HepG2 (cell line): ENCODE results near the gene HID1. TPM values are rescaled to one million over a fixed set of nuclear protein-coding genes. Genes with fewer than 3 reads are reported as not detected.
A peak's percentile ranks its signal among the peaks of the same experiment; 100 is the strongest.

Source experiments
- ATAC-seq: fragments of 200-7000 bp; cut with Tn5 transposase; 3 replicates; pipeline ENCODE4 v1.9.1; 2020; ENCODE audit warnings: mild to moderate bottlenecking, moderate library complexity
- BruUV-seq: library from RNA; stranded (reverse); fragments of 400-500 nt; replicated peaks from 2 replicates; lab custom pipeline; 2021; lab: Mats Ljungman, UMichigan
- CTCF ChIA-PET: fragments of 300-600 bp; formaldehyde crosslinking; extraction: SDS; loops from one replicate; lab custom pipeline; 2021; ENCODE audit warnings: low total read pairs, inconsistent platforms, low intra/inter-chr PET ratio; lab: Yijun Ruan, JAX
- POLR2A ChIA-PET: fragments of 350-600 bp; sonication (Branson Sonifier 250); formaldehyde crosslinking; loops from one replicate; lab custom pipeline; 2020; ENCODE audit warnings: antibody characterized with exemption, inconsistent platforms; lab: Yijun Ruan, JAX
- DNase-seq: peaks from one replicate; pipeline ENCODE4 v3.0.0-alpha.2; 2015; ENCODE audit warnings: low spot score
- FAIRE-seq: peaks from 3 replicates; lab custom pipeline; 2011; peaks lifted over from hg19 to GRCh38; lab: Jason Lieb, UNC
- H2AFZ ChIP-seq: one replicate; pipeline ENCODE4 v1.6.1; 2011; ENCODE audit warnings: low read length, inconsistent platforms
- H3K27ac ChIP-seq: fragments of 300-600 bp; 3 replicates; pipeline ENCODE4 v1.8.0; 2011; ENCODE audit warnings: mixed run types, mild to moderate bottlenecking, mixed read lengths, low read length, inconsistent platforms; ENCODE audit not compliant: insufficient read depth; ENCODE audit errors: extremely low read length
- H3K27me3 ChIP-seq, 2 experiments: fragments of 200-600 bp in 1 of 2; 2 replicates in 1 of 2; 3 replicates in 1 of 2; pipeline versions ENCODE4 v1.6.0 to v1.8.0; 2011; ENCODE audit warnings: low read length in 2 of 2, mild to moderate bottlenecking in 2 of 2, moderate library complexity in 2 of 2, inconsistent platforms in 1 of 2; ENCODE audit not compliant: insufficient read depth in 2 of 2, control insufficient read depth in 1 of 2
- H3K36me3 ChIP-seq, 2 experiments: fragments of 200-600 bp in 1 of 2; replicated peaks in 1 of 2; 2 replicates in 1 of 2; 3 replicates in 1 of 2; pipeline versions ENCODE4 v1.5.1 to v1.8.0; 2011; ENCODE audit warnings: low read length in 2 of 2, inconsistent platforms in 1 of 2; ENCODE audit not compliant: insufficient read depth in 2 of 2, control insufficient read depth in 1 of 2
- H3K4me1 ChIP-seq: 2 replicates; pipeline ENCODE4 v1.5.1; 2012; ENCODE audit warnings: low read length, inconsistent platforms; ENCODE audit not compliant: insufficient read depth
- H3K4me2 ChIP-seq: 2 replicates; pipeline ENCODE4 v1.6.0; 2011; ENCODE audit warnings: low read depth, low read length, inconsistent platforms
- H3K4me3 ChIP-seq, 3 experiments: fragments of 200-600 bp in 1 of 3; sonication (generic), shearing (Covaris generic) in 1 of 3; replicated peaks in 1 of 3; 2 replicates each; pipeline ENCODE4 v1.5.1; 2011 to 2016; ENCODE audit warnings: low read length in 3 of 3, inconsistent platforms in 2 of 3, low read depth in 2 of 3, mild to moderate bottlenecking in 2 of 3, control low read depth in 1 of 3, mixed read lengths in 1 of 3; ENCODE audit not compliant: insufficient read depth in 1 of 3
- H3K79me2 ChIP-seq: one replicate; pipeline ENCODE4 v1.6.1; 2011; ENCODE audit warnings: low read length, inconsistent platforms; ENCODE audit not compliant: insufficient read depth
- H3K9ac ChIP-seq: 2 replicates; pipeline ENCODE4 v1.6.0; 2011; ENCODE audit warnings: mild to moderate bottlenecking, low read depth, low read length, inconsistent platforms; ENCODE audit not compliant: insufficient read depth
- H3K9me3 ChIP-seq: 2 replicates; pipeline ENCODE4 v1.5.1; 2012; ENCODE audit warnings: mild to moderate bottlenecking, low read length
- H4K20me1 ChIP-seq: 2 replicates; pipeline ENCODE4 v1.6.0; 2011; ENCODE audit warnings: inconsistent platforms, mild to moderate bottlenecking, low read length, moderate library complexity; ENCODE audit not compliant: insufficient read depth
- CEBPB ChIP-seq: IDR thresholded peaks from 2 replicates; pipeline ENCODE4 v1.6.1; 2011; ENCODE audit warnings: low read depth, low read length, improper control_type of control experiment, borderline replicate concordance
- HIVEP1 ChIP-seq: sonication (generic); formaldehyde crosslinking; IDR thresholded peaks from 2 replicates; pipeline ENCODE4 v1.4.0; 2020; ENCODE audit warnings: mild to moderate bottlenecking, missing genetic modification reagents
- HOXD1 ChIP-seq: sonication (generic); formaldehyde crosslinking; IDR thresholded peaks from 2 replicates; pipeline ENCODE4 v1.5.0; 2020; ENCODE audit warnings: missing genetic modification reagents
- PHF8 ChIP-seq: sonication (generic); formaldehyde crosslinking; IDR thresholded peaks from 2 replicates; pipeline ENCODE4 v1.5.0; 2020; ENCODE audit warnings: missing genetic modification reagents
- TARDBP ChIP-seq: sonication (generic); formaldehyde crosslinking; IDR thresholded peaks from 2 replicates; pipeline ENCODE4 v1.8.0; 2022; ENCODE audit warnings: mild to moderate bottlenecking, missing genetic modification reagents
- TEF ChIP-seq: sonication (generic); formaldehyde crosslinking; IDR thresholded peaks from 2 replicates; pipeline ENCODE4 v1.5.0; 2020; ENCODE audit warnings: missing genetic modification reagents
- ZBTB46 ChIP-seq: sonication (generic); formaldehyde crosslinking; IDR thresholded peaks from 2 replicates; pipeline ENCODE4 v1.4.0; 2020; ENCODE audit warnings: mild to moderate bottlenecking, missing genetic modification reagents, borderline replicate concordance
- ZNF567 ChIP-seq: sonication (generic); formaldehyde crosslinking; IDR thresholded peaks from 2 replicates; pipeline ENCODE4 v1.8.1; 2023; ENCODE audit warnings: mild to moderate bottlenecking, missing genetic modification reagents, borderline replicate concordance
- ZNF589 ChIP-seq: sonication (generic); formaldehyde crosslinking; conservative IDR thresholded peaks from 2 replicates; pipeline ENCODE4 v1.8.0; 2022; ENCODE audit warnings: mild to moderate bottlenecking, moderate library complexity, missing genetic modification reagents
- ZNF782 ChIP-seq: sonication (generic); formaldehyde crosslinking; IDR thresholded peaks from 2 replicates; pipeline ENCODE4 v1.4.0; 2020; ENCODE audit warnings: missing genetic modification reagents, mild to moderate bottlenecking, borderline replicate concordance
- WGBS: methylation state at CpG from one replicate; pipeline ENCODE4 v1.1.6; 2017; ENCODE audit warnings: low lambda C conversion rate; 5-methylcytosine and 5-hydroxymethylcytosine counted together
- in situ Hi-C: cut with HindIII; loops from 2 replicates; pipeline ENCODE4 v1.10.0; 2017; ENCODE audit warnings: low pct_unique_long_range_greater_than_20kb; ENCODE audit not compliant: extremely low pct_ligation_motif_present
- intact Hi-C: fragments of 100-400 bp; cut with micrococcal nuclease; formaldehyde crosslinking; loops from one replicate; pipeline ENCODE4 v1.10.0; 2022; ENCODE audit not compliant: unreplicated experiment
- polyA plus RNA-seq, 8 experiments: library from polyadenylated mRNA; depleted of rRNA in 3 of 8; stranded (reverse) in 7 of 8; unstranded in 1 of 8; fragments of >200 nt; fragmentation: Illumina TruSeq in 4 of 8; extraction: Trizol in 4 of 8; gene quantifications; 2 replicates each; pipeline versions ENCODE4 v1.2.1 to v1.2.3, GENCODE V29; 2011 to 2016; ENCODE audit warnings: low read depth in 4 of 8, missing spikeins in 1 of 8, mixed read lengths in 1 of 8; ENCODE audit not compliant: insufficient read depth in 1 of 8
- total RNA-seq, 5 experiments: library from RNA; depleted of rRNA; stranded (reverse); fragments of >200 nt; fragmentation: Illumina TruSeq; extraction: Trizol; gene quantifications; 2 replicates each; pipeline ENCODE4 v1.2.3, GENCODE V29; 2016; ENCODE audit warnings: low read depth in 1 of 5

Gene HID1
- total and polyA plus RNA-seq, 2 of the 13 experiments (the other 11 are each of a cell fraction or from before 2014, with no cell fraction given): 2.1 to 10.6 TPM

GRCh38 chr17:75001915-75002843, 29.6 kb upstream of the HID1 start (continued):
- TF ChIP-seq PHF8 (no peak), ZNF782 (CRISPR knock-in tag) (no peak)
- TF ChIP-seq, all 625 proteins: peak for 0

- H3K4me2 ChIP-seq: no peak overlapping the region
- H2AFZ ChIP-seq: no peak overlapping the region
- DNase-seq: no peak
- H3K9me3 ChIP-seq: no peaks in the 10 kb centered on the region
- intact Hi-C loops: no loop called here
- no peak for TF ChIP-seq TARDBP (CRISPR knock-in tag)
- peak; percentile 44; the same call in 1 of the 2 replicates for TF ChIP-seq CEBPB
- TF ChIP-seq, all 625 proteins: peak for 1
- WGBS: 38% methylated on average over 4 of the region's 4 CpGs
- ChIA-PET POLR2A (interaction anchor here (0.6 to 1.8 kb wide), 2 partner anchors 13 to 300 kb away, joined by 3 to 13 read pairs; partner anchors contain the start of gene MRPL58), CTCF (no interaction called here)
- ATAC-seq: no peak
- in situ Hi-C loops: no loop called here
- no peak overlapping the region for H3K4me3 ChIP-seq
- H4K20me1 ChIP-seq: no peaks in the 10 kb centered on the region
- H3K4me1 ChIP-seq: peaks cover 6% of the 10 kb centered on the region
- peaks cover 0 to 2% of the 10 kb centered on the region in 2 experiments; a peak in 2 of 5 replicates for H3K36me3 ChIP-seq
- H3K27ac ChIP-seq: no peak overlapping the region
- H3K79me2 ChIP-seq: no peaks in the 10 kb centered on the region
- no TSS peak for BruUV-seq
- FAIRE-seq: no peak
- H3K27me3 ChIP-seq: no peaks in the 10 kb centered on the region
- H3K9ac ChIP-seq: no peak overlapping the region
Observed at GRCh38 chr17:74999523-74999922, 27.0 kb upstream of the HID1 start.

- Histone ChIP-seq H3K4me2 (no peak overlapping the region), H3K9me3 (no peaks in the 10 kb centered on the region), H4K20me1 (no peaks in the 10 kb centered on the region), H3K9ac (no peak overlapping the region), H2AFZ (no peak overlapping the region), H3K4me1 (peaks cover 14% of the 10 kb centered on the region), H3K36me3 (peaks cover 0 to 2% of the 10 kb centered on the region in 2 experiments; a peak in 2 of 5 replicates), H3K27me3 (no peaks in the 10 kb centered on the region), H3K4me3 (no peak overlapping the region), H3K79me2 (no peaks in the 10 kb centered on the region), H3K27ac (no peak overlapping the region)
- POLR2A ChIA-PET: interaction anchor here (1.8 kb wide), 1 partner anchor 14 kb away, joined by 13 read pairs; the partner anchor contains the start of gene MRPL58
- no TSS peak for BruUV-seq
- intact Hi-C loops: no loop called here
- ATAC-seq (no peak), DNase-seq (no peak), FAIRE-seq (no peak)
- TF ChIP-seq ZBTB46 (CRISPR knock-in tag) (no peak), ZNF589 (CRISPR knock-in tag) (no peak), HIVEP1 (CRISPR knock-in tag) (no peak), ZNF567 (CRISPR knock-in tag) (no peak), HOXD1 (no peak), TEF (no peak)
- in situ Hi-C loops: no loop called here
- CTCF ChIA-PET: no interaction called here
- 86% methylated on average over 6 of the region's 6 CpGs for WGBS
Observed at GRCh38 chr17:74998783-74999182, 26.2 kb upstream of the HID1 start.
